Measurements from ENCODE around the gene CCDC106.

Gene CCDC106

GRCh38 chr19:55650126-55650557 is 2.1 kb downstream of the CCDC106 start:
- DNase-seq (ENCODE audit: low read depth in 4 of 4, low spot score in 1 of 4) = no peak

GRCh38 chr19:55650602-55651230 is 2.7 kb downstream of the CCDC106 start:
- no peak for DNase-seq (ENCODE audit: low read depth in 4 of 4, low spot score in 1 of 4)

- no peak for DNase-seq (ENCODE audit: low read depth in 4 of 4, low spot score in 1 of 4)
Observed at GRCh38 chr19:55651236-55651635, 3.2 kb downstream of the CCDC106 start.

- DNase-seq (ENCODE audit: low read depth in 4 of 4, low spot score in 1 of 4) = no peak
Observed at GRCh38 chr19:55652311-55653128, 4.5 kb downstream of the CCDC106 start.

- peak; percentile 91 to 99 (median 98) for DNase-seq (ENCODE audit: low read depth in 4 of 4, low spot score in 1 of 4)
Observed at GRCh38 chr19:55653651-55654322, 5.8 kb downstream of the CCDC106 start.

DNA sequence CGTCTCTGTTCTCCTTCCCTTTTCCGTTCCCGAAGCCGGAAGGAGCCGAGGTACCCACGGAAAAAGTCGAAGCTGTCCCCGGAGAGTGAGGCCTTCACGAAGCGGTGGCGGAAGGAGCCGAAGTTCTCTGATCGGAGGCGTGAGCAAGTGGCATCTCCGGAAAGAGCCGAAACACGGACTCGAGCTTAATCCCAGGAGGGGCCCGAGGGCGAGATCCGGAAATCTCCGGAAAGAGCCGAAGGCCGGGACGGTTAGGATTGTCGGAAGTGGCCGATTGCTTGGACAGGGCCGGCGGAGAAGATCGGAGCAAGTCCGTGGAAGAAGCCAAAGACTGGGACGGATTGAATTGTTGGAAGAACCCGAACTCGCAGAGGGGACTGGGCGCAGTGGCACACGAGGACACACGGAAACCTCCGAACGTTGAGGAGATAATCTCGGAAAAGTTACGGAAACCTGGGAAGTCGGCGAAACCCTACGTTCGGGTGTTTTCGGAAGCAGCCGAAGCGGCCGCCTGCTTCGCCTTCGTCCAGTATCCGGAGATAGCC is 6.4 kb downstream of the CCDC106 start:
- DNase-seq (ENCODE audit: low read depth in 4 of 4, low spot score in 1 of 4) = peak; percentile 93 to 98 (median 96)

- DNase-seq (ENCODE audit: low read depth in 4 of 4, low spot score in 1 of 4) = peak; percentile 92 to 98 (median 94)
Observed at GRCh38 chr19:55654868-55655647, 7.0 kb downstream of the CCDC106 start, which contains the start of gene U2AF2. Gene U2AF2, plus strand, starts transcription at chr19:55655035. Its CDS starts 70 bp downstream, at chr19:55655105.

DNA sequence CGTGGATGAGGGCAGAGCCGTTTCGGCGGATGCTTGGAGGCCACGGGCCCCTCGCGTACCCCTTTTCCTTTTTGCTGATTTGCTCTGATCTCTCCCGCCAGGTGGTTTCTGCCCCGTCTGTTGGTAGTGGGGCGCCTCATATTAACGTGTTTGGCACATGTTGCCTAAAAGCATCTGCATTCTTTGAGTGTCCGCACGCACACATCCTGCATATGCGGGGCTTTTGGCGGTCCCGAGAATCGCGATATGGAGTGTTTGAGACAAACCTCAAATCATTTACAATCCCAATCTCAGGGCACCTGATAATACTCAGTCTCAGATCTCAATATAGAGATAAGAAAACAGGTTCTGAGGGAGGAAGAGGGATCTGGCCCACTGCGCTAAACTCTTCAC is 7.6 kb downstream of the CCDC106 start:
- no peak for DNase-seq (ENCODE audit: low read depth in 4 of 4, low spot score in 1 of 4)

GRCh38 chr19:55656552-55656951 is 8.5 kb downstream of the CCDC106 start:
- DNase-seq (ENCODE audit: low read depth in 4 of 4, low spot score in 1 of 4) = no peak

DNA sequence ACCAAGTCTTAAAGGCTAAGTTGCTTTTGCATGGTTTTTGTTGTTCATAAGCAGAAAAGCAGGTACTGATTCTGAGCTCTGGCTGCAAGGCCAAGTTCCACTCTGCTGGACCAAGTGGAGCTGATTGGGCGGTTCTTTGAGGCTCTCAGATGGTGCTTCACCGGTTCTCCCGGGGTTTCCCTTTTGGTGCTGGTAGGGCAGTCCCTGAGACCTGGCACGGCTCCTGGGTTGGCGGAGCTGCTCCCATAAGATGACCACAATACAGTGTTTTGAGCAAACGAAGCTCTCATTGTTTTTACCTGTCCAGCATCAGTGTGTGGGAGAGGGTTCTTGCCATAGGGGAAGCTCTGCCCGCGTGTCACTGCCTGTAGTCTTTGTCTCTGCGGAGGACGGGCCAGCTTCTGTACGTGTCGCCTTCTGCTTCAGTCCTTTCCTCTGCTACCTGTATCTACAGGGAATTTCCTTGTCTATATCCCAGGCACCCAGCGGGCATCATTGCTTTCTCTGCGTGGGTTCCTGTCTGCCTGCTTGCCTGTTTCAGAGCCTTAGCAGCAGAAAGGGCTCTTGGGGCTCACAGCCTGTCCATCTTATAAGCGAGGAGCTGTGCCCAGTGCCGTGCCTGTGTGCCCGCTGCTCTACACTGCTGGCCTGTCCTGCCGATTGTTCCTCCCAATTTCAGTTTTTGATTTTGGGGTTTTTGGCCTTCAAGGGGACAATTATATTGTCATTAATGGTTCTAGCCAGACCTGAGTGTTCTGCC is 9.2 kb downstream of the CCDC106 start:
- DNase-seq (ENCODE audit: low read depth in 4 of 4, low spot score in 1 of 4) = no peak

- DNase-seq (ENCODE audit: low read depth in 4 of 4, low spot score in 1 of 4) = no peak
Observed at GRCh38 chr19:55658846-55659459, 10.9 kb downstream of the CCDC106 start.

GRCh38 chr19:55659822-55660221 is 11.8 kb downstream of the CCDC106 start:
- DNase-seq (ENCODE audit: low read depth in 4 of 4, low spot score in 1 of 4) = no peak

- DNase-seq (ENCODE audit: low read depth in 4 of 4, low spot score in 1 of 4) = no peak
Observed at GRCh38 chr19:55660404-55660803, 12.4 kb downstream of the CCDC106 start.

DNA sequence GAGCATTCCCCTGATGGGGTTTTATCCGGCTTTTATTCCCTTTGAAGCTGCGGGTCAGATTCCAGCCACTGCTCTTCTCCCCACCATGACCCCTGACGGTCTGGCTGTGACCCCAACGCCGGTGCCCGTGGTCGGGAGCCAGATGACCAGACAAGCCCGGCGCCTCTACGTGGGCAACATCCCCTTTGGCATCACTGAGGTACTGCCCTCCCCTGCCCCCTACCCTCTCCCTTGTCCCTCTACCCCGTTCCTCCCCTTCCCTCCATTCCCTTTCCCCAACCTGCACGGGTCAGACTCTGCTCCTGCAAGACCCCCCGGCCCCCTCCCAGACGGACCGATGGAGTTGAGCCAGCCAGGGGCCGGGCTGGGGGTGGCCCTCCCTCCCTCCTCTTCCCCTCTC is 13.0 kb downstream of the CCDC106 start:
- DNase-seq (ENCODE audit: low read depth in 4 of 4, low spot score in 1 of 4) = no peak

DNA sequence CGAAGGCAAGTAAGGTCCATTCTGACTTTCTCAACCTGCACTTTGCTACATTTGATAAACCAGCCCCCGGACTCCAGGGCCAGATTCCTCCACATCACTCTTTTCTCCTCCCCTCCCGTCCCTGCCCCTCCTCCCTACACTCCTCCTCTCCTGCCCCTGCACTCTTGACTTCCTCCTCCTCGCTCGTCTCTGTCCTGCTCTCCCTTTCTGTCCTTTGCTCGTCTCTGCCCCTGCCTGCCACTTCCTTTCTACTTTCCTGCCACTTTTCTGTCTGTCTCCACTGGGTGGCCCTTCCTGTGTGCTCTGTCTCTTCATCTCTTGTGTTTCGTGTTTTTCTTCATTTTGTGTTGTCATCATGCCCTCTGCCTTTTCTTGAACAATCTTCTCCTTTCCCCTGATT is 13.8 kb downstream of the CCDC106 start:
- DNase-seq (ENCODE audit: low read depth in 4 of 4, low spot score in 1 of 4) = no peak

- no peak for DNase-seq (ENCODE audit: low read depth in 4 of 4, low spot score in 1 of 4)
Observed at GRCh38 chr19:55663846-55664536, 16.0 kb downstream of the CCDC106 start.

DNA sequence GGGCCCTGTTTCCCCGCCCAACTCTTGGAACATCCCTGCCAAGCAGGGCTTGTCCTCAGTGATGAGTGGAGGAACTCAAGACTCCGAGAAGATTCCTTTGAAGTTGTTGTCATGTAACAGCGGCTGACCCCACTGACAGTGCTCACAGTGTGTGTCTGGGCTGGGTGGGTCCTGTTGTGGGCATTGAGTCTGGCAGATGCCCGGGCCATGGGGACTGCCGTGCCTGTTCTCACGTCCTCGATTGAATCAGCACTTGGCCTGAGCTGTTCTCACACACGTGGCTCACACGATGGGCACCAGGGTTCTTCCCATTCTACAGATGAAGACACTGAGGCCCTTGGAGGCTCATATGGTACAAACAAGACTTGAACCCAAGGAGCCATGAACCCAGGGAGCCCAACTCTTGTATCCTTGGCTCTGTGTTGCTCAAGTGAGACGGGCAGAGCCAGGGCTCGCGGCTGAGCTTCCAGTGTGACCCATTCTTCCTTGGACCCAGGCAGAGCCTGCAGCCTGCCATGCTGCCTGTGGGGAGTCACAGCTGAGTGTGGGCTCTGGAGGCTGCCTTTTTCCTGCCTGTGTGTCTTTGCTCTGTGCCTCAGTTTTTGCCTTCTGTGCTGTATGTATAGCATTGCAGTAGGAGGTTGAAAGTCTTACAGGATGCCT is 18.5 kb downstream of the CCDC106 start:
- DNase-seq (ENCODE audit: low read depth in 4 of 4, low spot score in 1 of 4) = no peak

GRCh38 chr19:55667006-55667381 is 19.0 kb downstream of the CCDC106 start:
- DNase-seq (ENCODE audit: low read depth in 4 of 4, low spot score in 1 of 4) = no peak

DNA sequence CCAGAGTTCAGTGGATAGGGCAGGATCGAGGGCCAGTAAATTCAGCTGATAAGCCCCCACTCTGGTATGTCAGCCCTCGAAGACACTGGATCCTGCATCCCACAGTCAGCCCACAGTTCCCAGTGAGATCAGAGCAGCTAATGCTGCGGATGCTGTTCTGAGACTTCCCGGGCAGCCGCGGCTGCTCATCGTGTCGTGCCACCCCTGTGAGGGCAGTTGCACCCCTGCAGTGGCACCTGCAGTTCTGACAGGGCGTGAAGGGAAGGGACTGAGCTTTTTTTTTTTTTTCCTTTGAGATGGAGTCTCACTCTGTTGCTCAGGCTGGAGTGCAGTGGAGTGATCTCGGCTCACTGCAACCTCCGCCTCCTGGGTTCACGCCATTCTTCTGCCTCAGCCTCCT is 19.5 kb downstream of the CCDC106 start:
- no peak for DNase-seq (ENCODE audit: low read depth in 4 of 4, low spot score in 1 of 4)
